ENCODE data around the gene DNAAF2. TPM values are rescaled to one million over a fixed set of nuclear protein-coding genes. Genes with fewer than 3 reads are reported as not detected.

DNAAF2 gene
- total and polyA plus RNA-seq, 2 of the 13 experiments (the other 11 are each of a cell fraction or from before 2014, with no cell fraction given) = 6.1 to 13.6 TPM

DNA sequence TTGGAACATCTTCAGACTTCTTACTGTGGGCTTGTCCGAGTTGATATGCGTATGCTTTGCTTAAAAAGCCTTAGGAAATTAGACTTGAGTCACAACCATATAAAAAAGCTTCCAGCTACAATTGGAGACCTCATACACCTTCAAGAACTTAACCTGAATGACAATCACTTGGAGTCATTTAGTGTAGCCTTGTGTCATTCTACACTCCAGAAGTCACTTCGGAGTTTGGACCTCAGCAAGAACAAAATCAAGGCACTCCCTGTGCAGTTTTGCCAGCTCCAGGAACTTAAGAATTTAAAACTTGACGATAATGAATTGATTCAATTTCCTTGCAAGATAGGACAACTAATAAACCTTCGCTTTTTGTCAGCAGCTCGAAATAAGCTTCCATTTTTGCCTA, 27.5 kb downstream of the DNAAF2 start (continued):
- TF ChIP-seq, protein P1, sequence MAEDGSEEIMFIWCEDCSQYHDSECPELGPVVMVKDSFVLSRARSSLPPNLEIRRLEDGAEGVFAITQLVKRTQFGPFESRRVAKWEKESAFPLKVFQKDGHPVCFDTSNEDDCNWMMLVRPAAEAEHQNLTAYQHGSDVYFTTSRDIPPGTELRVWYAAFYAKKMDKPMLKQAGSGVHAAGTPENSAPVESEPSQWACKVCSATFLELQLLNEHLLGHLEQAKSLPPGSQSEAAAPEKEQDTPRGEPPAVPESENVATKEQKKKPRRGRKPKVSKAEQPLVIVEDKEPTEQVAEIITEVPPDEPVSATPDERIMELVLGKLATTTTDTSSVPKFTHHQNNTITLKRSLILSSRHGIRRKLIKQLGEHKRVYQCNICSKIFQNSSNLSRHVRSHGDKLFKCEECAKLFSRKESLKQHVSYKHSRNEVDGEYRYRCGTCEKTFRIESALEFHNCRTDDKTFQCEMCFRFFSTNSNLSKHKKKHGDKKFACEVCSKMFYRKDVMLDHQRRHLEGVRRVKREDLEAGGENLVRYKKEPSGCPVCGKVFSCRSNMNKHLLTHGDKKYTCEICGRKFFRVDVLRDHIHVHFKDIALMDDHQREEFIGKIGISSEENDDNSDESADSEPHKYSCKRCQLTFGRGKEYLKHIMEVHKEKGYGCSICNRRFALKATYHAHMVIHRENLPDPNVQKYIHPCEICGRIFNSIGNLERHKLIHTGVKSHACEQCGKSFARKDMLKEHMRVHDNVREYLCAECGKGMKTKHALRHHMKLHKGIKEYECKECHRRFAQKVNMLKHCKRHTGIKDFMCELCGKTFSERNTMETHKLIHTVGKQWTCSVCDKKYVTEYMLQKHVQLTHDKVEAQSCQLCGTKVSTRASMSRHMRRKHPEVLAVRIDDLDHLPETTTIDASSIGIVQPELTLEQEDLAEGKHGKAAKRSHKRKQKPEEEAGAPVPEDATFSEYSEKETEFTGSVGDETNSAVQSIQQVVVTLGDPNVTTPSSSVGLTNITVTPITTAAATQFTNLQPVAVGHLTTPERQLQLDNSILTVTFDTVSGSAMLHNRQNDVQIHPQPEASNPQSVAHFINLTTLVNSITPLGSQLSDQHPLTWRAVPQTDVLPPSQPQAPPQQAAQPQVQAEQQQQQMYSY (CRISPR knock-in tag; IDR thresholded peaks at IDR 0.05) = no peak

DNA sequence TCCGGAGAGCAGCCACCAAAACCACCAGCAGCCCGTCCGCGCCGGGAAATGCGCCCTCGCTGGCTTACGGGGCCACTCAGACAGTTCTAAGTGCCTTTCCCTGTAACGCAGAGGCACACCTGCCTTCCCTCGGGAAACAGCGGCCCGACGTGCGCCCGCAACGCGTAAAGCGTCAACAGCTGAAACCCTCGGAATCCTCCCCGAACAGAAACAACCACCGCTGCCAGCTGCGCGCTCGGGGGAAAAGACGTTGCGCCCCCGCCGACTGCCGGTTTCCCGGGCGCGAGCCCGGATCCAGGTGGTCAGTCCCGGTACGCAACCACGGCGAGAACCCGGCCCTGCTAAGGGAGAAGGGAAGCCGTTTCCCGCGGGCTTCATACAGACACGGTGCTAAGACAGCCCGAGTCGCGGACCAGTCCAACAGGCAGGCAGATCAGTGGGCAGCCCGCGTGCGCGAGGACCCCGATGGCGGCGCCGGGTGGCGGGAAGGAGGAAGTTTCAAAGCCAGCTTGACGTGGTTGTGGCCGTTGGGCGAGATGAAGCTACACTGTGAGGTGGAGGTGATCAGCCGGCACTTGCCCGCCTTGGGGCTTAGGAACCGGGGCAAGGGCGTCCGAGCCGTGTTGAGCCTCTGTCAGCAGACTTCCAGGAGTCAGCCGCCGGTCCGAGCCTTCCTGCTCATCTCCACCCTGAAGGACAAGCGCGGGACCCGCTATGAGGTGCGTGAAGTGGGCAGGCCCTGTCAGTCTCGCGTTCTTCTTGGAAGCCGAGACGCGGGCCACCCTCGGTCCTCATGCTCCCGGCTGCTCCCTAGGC, 36.4 kb downstream of the DNAAF2 start, which contains the start of gene LRR1:
LRR1 (plus strand) TSS at position 456 of the 816 bp plus-strand sequence; CDS start at position 537, 81 bp downstream.
- Histone ChIP-seq H3K4me2 (ENCODE audit: low read depth, low read length) (peak within 1 kb of the TSS; percentile 76), H3K4me3 (replicated peaks in 1 of 3; ENCODE audit: insufficient read depth in 1 of 3, low read depth in 2 of 3, low read length in 3 of 3) (peak within 1 kb of the TSS; percentile 79 to 91 (median 83)), H3K9me3 (ENCODE audit: low read length) (no peaks in the 10 kb centered on the region), H3K27me3 (ENCODE audit: control insufficient read depth in 1 of 2, insufficient read depth in 2 of 2, low read length in 2 of 2) (no peaks in the 10 kb centered on the region; a peak in 1 of 5 replicates), H3K4me1 (ENCODE audit: insufficient read depth, low read length) (peaks cover 39% of the 10 kb centered on the region), H4K20me1 (ENCODE audit: insufficient read depth, low read length) (no peaks in the 10 kb centered on the region), H2AFZ (ENCODE audit: low read length) (no peak within 1 kb of the TSS), H3K36me3 (replicated peaks in 1 of 2; ENCODE audit: control insufficient read depth in 1 of 2, insufficient read depth in 2 of 2, low read length in 2 of 2) (peaks cover 0 to 6% of the 10 kb centered on the region in 2 experiments; a peak in 4 of 5 replicates), H3K27ac (ENCODE audit: extremely low read length, insufficient read depth, low read length) (peak within 1 kb of the TSS; percentile 97), H3K9ac (ENCODE audit: insufficient read depth, low read depth, low read length) (peak within 1 kb of the TSS; percentile 94), H3K79me2 (ENCODE audit: insufficient read depth, low read length) (peaks cover 21% of the 10 kb centered on the region)
- POLR2A ChIA-PET = interaction anchor here (1.1 to 5.7 kb wide), 11 partner anchors 9 to 171 kb away, joined by 3 to 97 read pairs (median 5); partner anchors contain the start of genes MGAT2, RPL36AL and RPS29
- intact Hi-C loops (cut with micrococcal nuclease; ENCODE audit: unreplicated experiment) = loop anchor here (1.0 kb wide), 1 partner anchor 37 kb away; the partner anchor contains the start of gene DNAAF2
- in situ Hi-C loops (cut with HindIII; ENCODE audit: extremely low pct_ligation_motif_present, low pct_unique_long_range_greater_than_20kb) = no loop called here
- FAIRE-seq (no peak), ATAC-seq (peak; percentile 76), DNase-seq (ENCODE audit: low spot score) (peak; percentile 76)
- WGBS (ENCODE audit: low lambda C conversion rate) = 0% methylated on average over 3 of the region's 77 CpGs
- CTCF ChIA-PET (ENCODE audit: low intra/inter-chr PET ratio, low total read pairs) = interaction anchor here (1.0 kb wide), 1 partner anchor 11 kb away, joined by 4 read pairs; no protein-coding TSS in a partner anchor
- BruUV-seq (replicated peaks) = no TSS peak
- peak; percentile 99 for TF ChIP-seq KMT2A (CRISPR knock-in tag; IDR thresholded peaks at IDR 0.05)
- peak; percentile 69 for TF ChIP-seq ZSCAN25 (CRISPR knock-in tag; IDR thresholded peaks at IDR 0.05)
- no peak for TF ChIP-seq ZBTB8A (CRISPR knock-in tag; IDR thresholded peaks at IDR 0.05; ENCODE audit: borderline replicate concordance, low read depth)
- no peak for TF ChIP-seq NFE2 (CRISPR knock-in tag; IDR thresholded peaks at IDR 0.05)
- TF ChIP-seq KDM4B (CRISPR knock-in tag; IDR thresholded peaks at IDR 0.05) = no peak
- peak; percentile 48; the same call in 1 of the 2 replicates for TF ChIP-seq ZNF253 (CRISPR knock-in tag; IDR thresholded peaks at IDR 0.05; ENCODE audit: borderline replicate concordance)
- TF ChIP-seq PHF5A (CRISPR knock-in tag; IDR thresholded peaks at IDR 0.05; ENCODE audit: low read depth, unreplicated experiment) = no peak
- TF ChIP-seq ZNF441 (CRISPR knock-in tag; IDR thresholded peaks at IDR 0.05; ENCODE audit: borderline replicate concordance) = peak; percentile 56; the same call in 1 of the 2 replicates
- no peak for TF ChIP-seq ZNF251 (CRISPR knock-in tag; IDR thresholded peaks at IDR 0.05)
- no peak for TF ChIP-seq SOX13 (IDR thresholded peaks at IDR 0.05)
- 0 out of 4 replicates have a peak, but pooled peaks of 1 of the 2 experiments have one; percentile 36 for TF ChIP-seq SOX13 (CRISPR knock-in tag; conservative IDR thresholded peaks at IDR 0.05 in 1 of 2, IDR thresholded peaks at IDR 0.05 in 1 of 2)
- peak; percentile 75; the same call in 1 of the 2 replicates for TF ChIP-seq TOPORS (CRISPR knock-in tag; IDR thresholded peaks at IDR 0.05)
- peak; percentile 25; the same call in 1 of the 2 replicates for TF ChIP-seq FOXK2 (IDR thresholded peaks at IDR 0.05)
- TF ChIP-seq CBFB (CRISPR knock-in tag; IDR thresholded peaks at IDR 0.05) = peak; percentile 78
- TF ChIP-seq, protein P2, sequence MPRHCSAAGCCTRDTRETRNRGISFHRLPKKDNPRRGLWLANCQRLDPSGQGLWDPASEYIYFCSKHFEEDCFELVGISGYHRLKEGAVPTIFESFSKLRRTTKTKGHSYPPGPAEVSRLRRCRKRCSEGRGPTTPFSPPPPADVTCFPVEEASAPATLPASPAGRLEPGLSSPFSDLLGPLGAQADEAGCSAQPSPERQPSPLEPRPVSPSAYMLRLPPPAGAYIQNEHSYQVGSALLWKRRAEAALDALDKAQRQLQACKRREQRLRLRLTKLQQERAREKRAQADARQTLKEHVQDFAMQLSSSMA (CRISPR knock-in tag; IDR thresholded peaks at IDR 0.05) = peak; percentile 90; the same call in 1 of the 2 replicates
- TF ChIP-seq, protein P3, sequence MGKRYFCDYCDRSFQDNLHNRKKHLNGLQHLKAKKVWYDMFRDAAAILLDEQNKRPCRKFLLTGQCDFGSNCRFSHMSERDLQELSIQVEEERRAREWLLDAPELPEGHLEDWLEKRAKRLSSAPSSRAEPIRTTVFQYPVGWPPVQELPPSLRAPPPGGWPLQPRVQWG (CRISPR knock-in tag; IDR thresholded peaks at IDR 0.05; ENCODE audit: borderline replicate concordance, low read depth) = no peak
